ENCODE results near the gene ZNF576. TPM values are rescaled to one million over a fixed set of nuclear protein-coding genes. Genes with fewer than 3 reads are reported as not detected.

Gene ZNF576
- total and polyA plus RNA-seq, 2 donors (not counting 1 experiment from before 2014, with no cell fraction given): 7.9 to 17.3 TPM

DNA sequence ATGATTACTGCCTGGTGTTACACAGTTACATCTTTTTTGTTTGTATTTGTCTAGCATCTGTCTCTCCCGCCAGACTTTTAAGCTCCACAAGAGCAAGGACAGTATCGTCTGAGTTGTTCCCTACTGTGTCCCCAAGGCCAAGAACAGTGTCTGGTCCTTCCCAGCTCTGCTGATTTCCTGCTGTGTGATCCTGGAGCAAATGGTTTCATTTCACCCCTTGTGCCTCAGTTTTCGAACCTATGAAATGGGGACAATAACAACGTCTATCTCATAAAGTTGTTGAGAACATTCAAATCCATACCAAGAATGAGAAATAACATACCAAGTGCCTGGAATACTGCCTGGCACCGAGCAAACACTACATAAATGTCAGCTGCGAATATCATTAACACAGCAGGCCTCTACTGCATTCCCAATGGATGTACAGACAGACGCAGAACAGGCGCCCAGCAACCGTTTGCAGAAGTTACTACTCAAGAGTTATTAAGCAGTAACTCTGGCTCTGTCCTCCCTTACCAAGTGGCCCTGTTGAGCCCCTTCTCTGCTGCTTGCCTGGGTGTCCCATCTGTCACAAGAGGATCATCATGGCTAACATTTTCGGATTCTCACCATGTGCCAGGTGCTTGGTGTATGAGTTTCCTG is 32.5 kb upstream of the ZNF576 start:
- intact Hi-C loops (cut with micrococcal nuclease): loop anchor here (1.0 to 2.0 kb wide), 2 partner anchors 11 to 31 kb away; partner anchors contain the start of genes PINLYP, XRCC1 and ZNF575
- Histone ChIP-seq H3K79me2 (ENCODE audit: control insufficient read depth, insufficient read depth, low read length) (peaks cover 17% of the 10 kb centered on the region), H3K9ac (ENCODE audit: low read length) (no peak overlapping the region), H3K4me1 (ENCODE audit: control insufficient read depth in 2 of 2, insufficient read depth in 2 of 2, low read length in 2 of 2) (peaks cover 42 to 52% of the 10 kb centered on the region in 2 donors), H3K27ac (ENCODE audit: low read length in 2 of 2) (peak overlapping the region; percentile 92), H3K36me3 (replicated peaks in 1 of 2; ENCODE audit: control extremely low read depth in 1 of 2, control insufficient read depth in 1 of 2, extremely low read depth in 1 of 2, insufficient read depth in 2 of 2, low read length in 1 of 2) (peaks cover 3% of the 10 kb centered on the region in 2 experiments), H3K4me3 (ENCODE audit: control extremely low read depth in 1 of 5, extremely low read depth in 1 of 5, insufficient read depth in 1 of 5, low read depth in 2 of 5, low read length in 4 of 5) (no peak overlapping the region), H3K9me3 (ENCODE audit: control extremely low read depth in 1 of 3, control insufficient read depth in 2 of 3, insufficient read depth in 1 of 3, low read length in 2 of 3) (peaks cover 0 to 11% (median 0%) of the 10 kb centered on the region in 3 donors), H3K4me2 (replicated peaks; ENCODE audit: low read depth, low read length, poor library complexity, severe bottlenecking) (peak overlapping the region; percentile 25), H3K27me3 (replicated peaks in 1 of 4; ENCODE audit: control extremely low read depth in 1 of 4, control insufficient read depth in 3 of 4, insufficient read depth in 4 of 4, low read length in 3 of 4) (no peaks in the 10 kb centered on the region), H4K20me1 (ENCODE audit: control insufficient read depth, insufficient read depth, low read length, poor library complexity, severe bottlenecking) (no peaks in the 10 kb centered on the region), H2AFZ (ENCODE audit: insufficient read depth, low read depth, low read length, poor library complexity, severe bottlenecking) (no peak overlapping the region)
- DNase-seq: no peak
- TF ChIP-seq, protein P1, sequence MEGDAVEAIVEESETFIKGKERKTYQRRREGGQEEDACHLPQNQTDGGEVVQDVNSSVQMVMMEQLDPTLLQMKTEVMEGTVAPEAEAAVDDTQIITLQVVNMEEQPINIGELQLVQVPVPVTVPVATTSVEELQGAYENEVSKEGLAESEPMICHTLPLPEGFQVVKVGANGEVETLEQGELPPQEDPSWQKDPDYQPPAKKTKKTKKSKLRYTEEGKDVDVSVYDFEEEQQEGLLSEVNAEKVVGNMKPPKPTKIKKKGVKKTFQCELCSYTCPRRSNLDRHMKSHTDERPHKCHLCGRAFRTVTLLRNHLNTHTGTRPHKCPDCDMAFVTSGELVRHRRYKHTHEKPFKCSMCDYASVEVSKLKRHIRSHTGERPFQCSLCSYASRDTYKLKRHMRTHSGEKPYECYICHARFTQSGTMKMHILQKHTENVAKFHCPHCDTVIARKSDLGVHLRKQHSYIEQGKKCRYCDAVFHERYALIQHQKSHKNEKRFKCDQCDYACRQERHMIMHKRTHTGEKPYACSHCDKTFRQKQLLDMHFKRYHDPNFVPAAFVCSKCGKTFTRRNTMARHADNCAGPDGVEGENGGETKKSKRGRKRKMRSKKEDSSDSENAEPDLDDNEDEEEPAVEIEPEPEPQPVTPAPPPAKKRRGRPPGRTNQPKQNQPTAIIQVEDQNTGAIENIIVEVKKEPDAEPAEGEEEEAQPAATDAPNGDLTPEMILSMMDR (IDR thresholded peaks at IDR 0.05): no peak
- TF ChIP-seq EZH2 (IDR thresholded peaks at IDR 0.05; ENCODE audit: borderline replicate concordance, insufficient read depth, low read depth, low read length, poor library complexity, severe bottlenecking): no peak
- ChIA-PET CTCF (interaction anchor here (0.9 to 2.2 kb wide), 3 partner anchors 9 to 221 kb away, joined by 3 to 8 read pairs (median 6); no protein-coding TSS in a partner anchor), POLR2A (interaction anchor here (0.6 to 1.0 kb wide), 2 partner anchors 29 to 31 kb away, joined by 3 to 5 read pairs; partner anchors contain the start of gene ZNF575)
- Mint-ChIP-seq H3K4me1 (peaks cover 56% of the 10 kb centered on the region), H3K27ac (peak overlapping the region; percentile 99), H3K27me3 (no peaks in the 10 kb centered on the region), H3K4me3 (peak overlapping the region; percentile 9), H3K9me3 (ENCODE audit: insufficient read depth) (no peaks in the 10 kb centered on the region)
- 80% methylated on average over 10 of the region's 10 CpGs for WGBS (ENCODE audit: insufficient coverage)
- no peak for ATAC-seq (ENCODE audit: low read depth)

DNA sequence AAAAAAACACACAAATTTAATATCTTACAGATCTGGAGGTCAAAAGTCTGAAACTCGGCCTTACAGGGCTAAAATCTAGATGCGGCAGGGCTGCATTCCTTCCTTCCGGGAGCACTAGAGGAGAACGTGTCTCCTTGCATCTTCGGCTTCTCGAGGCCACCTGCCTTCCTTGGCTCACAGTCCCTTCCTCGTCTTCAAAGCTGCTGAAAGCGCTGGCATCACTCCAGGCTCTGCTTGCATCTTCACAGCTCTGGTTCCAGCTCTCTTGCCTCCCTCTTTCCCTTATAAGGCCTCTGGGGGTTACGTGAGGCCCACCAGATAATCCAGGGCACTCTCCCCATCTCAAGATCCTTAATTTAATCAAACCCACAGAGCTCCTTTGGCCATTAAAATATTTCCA is 31.6 kb upstream of the ZNF576 start:
- CTCF ChIA-PET: interaction anchor here (2.2 kb wide), 2 partner anchors 10 to 30 kb away, joined by 8 to 9 read pairs; no protein-coding TSS in a partner anchor
- Mint-ChIP-seq H3K4me3 (peak overlapping the region; percentile 24), H3K27me3 (no peaks in the 10 kb centered on the region)

More for the DNA sequence above, 31.6 kb upstream of the ZNF576 start:
- Histone ChIP-seq H2AFZ (ENCODE audit: insufficient read depth, low read depth, low read length, poor library complexity, severe bottlenecking) (peak overlapping the region; percentile 38), H3K4me1 (ENCODE audit: control insufficient read depth in 2 of 2, insufficient read depth in 2 of 2, low read length in 2 of 2) (peaks cover 42 to 52% of the 10 kb centered on the region in 2 donors), H3K4me2 (replicated peaks; ENCODE audit: low read depth, low read length, poor library complexity, severe bottlenecking) (peak overlapping the region; percentile 6), H3K9ac (ENCODE audit: low read length) (no peak overlapping the region), H3K4me3 (ENCODE audit: control extremely low read depth in 1 of 5, extremely low read depth in 1 of 5, insufficient read depth in 1 of 5, low read depth in 2 of 5, low read length in 4 of 5) (no peak overlapping the region), H3K27me3 (replicated peaks in 1 of 4; ENCODE audit: control extremely low read depth in 1 of 4, control insufficient read depth in 3 of 4, insufficient read depth in 4 of 4, low read length in 3 of 4) (no peaks in the 10 kb centered on the region), H3K36me3 (replicated peaks in 1 of 2; ENCODE audit: control extremely low read depth in 1 of 2, control insufficient read depth in 1 of 2, extremely low read depth in 1 of 2, insufficient read depth in 2 of 2, low read length in 1 of 2) (peaks cover 2 to 3% of the 10 kb centered on the region in 2 experiments), H3K27ac (ENCODE audit: low read length in 2 of 2) (peak overlapping the region; percentile 64 to 92), H3K9me3 (ENCODE audit: control extremely low read depth in 1 of 3, control insufficient read depth in 2 of 3, insufficient read depth in 1 of 3, low read length in 2 of 3) (peaks cover 0 to 11% (median 0%) of the 10 kb centered on the region in 3 donors), H3K79me2 (ENCODE audit: control insufficient read depth, insufficient read depth, low read length) (peaks cover 15% of the 10 kb centered on the region), H4K20me1 (ENCODE audit: control insufficient read depth, insufficient read depth, low read length, poor library complexity, severe bottlenecking) (no peaks in the 10 kb centered on the region)
- TF ChIP-seq EZH2 (IDR thresholded peaks at IDR 0.05; ENCODE audit: borderline replicate concordance, insufficient read depth, low read depth, low read length, poor library complexity, severe bottlenecking): no peak
- TF ChIP-seq, protein P1 (IDR thresholded peaks at IDR 0.05): no peak
- Mint-ChIP-seq H3K9me3 (ENCODE audit: insufficient read depth) (no peaks in the 10 kb centered on the region), H3K27ac (peak overlapping the region; percentile 99), H3K4me1 (peaks cover 55% of the 10 kb centered on the region)
- intact Hi-C loops (cut with micrococcal nuclease): no loop called here
- POLR2A ChIA-PET: no interaction called here
- DNase-seq (no peak), ATAC-seq (ENCODE audit: low read depth) (no peak)
- 23% methylated on average over 9 of the region's 9 CpGs for WGBS (ENCODE audit: insufficient coverage)
